Caco-2 (cell line): ENCODE data around the gene TTC28. TPM values are rescaled to one million over a fixed set of nuclear protein-coding genes. Genes with fewer than 3 reads are reported as not detected.

Source experiments
- BruUV-seq: library from RNA; stranded (reverse); fragments of 400-500 nt; replicated peaks from 2 replicates; lab custom pipeline; 2021; lab: Mats Ljungman, UMichigan
- CTCF ChIA-PET: fragments of 300-600 bp; sonication (Branson Sonifier 250); formaldehyde crosslinking; loops from one replicate; lab custom pipeline; 2022; ENCODE audit warnings: antibody characterized with exemption; lab: Charles Lee
- POLR2A ChIA-PET: fragments of 300-600 bp; sonication (Branson Sonifier 250); formaldehyde crosslinking; loops from one replicate; lab custom pipeline; 2022; ENCODE audit warnings: antibody characterized with exemption; lab: Charles Lee
- DNase-seq, 2 experiments: peaks; one replicate each; pipeline versions ENCODE4 v3.0.0 to v3.0.0-alpha.2; 2020 to 2022
- H3K27me3 ChIP-seq: replicated peaks from 2 replicates; pipeline ENCODE4 v1.6.0; 2011; ENCODE audit warnings: low read length; ENCODE audit not compliant: control insufficient read depth, insufficient read depth
- H3K36me3 ChIP-seq: 2 replicates; pipeline ENCODE4 v1.5.1; 2011; ENCODE audit warnings: low read length; ENCODE audit not compliant: control insufficient read depth, insufficient read depth
- H3K4me1 ChIP-seq: fragments of 250-450 bp; sonication (Bioruptor Pico); 2 replicates; pipeline ENCODE4 v1.5.1; 2020; ENCODE audit warnings: mild to moderate bottlenecking
- H3K4me3 ChIP-seq: 2 replicates; pipeline ENCODE4 v1.5.1; 2011; ENCODE audit warnings: low read depth, mild to moderate bottlenecking, control low read depth, low read length
- H3K9me3 ChIP-seq: fragments of 250-450 bp; sonication (Bioruptor Pico); 2 replicates; pipeline ENCODE4 v1.5.1; 2020; ENCODE audit warnings: mild to moderate bottlenecking, moderate library complexity
- H3K27ac Mint-ChIP-seq: one replicate; pipeline ENCODE4 v1.8.0; 2022; ENCODE audit warnings: mixed read lengths; ENCODE audit not compliant: unreplicated experiment
- H3K27me3 Mint-ChIP-seq: one replicate; pipeline ENCODE4 v1.8.0; 2022; ENCODE audit warnings: mixed read lengths; ENCODE audit not compliant: insufficient read depth, unreplicated experiment
- H3K36me3 Mint-ChIP-seq: one replicate; pipeline ENCODE4 v1.8.0; 2022; ENCODE audit warnings: mild to moderate bottlenecking, mixed read lengths; ENCODE audit not compliant: insufficient read depth, unreplicated experiment
- H3K4me1 Mint-ChIP-seq: one replicate; pipeline ENCODE4 v1.8.0; 2022; ENCODE audit warnings: low read depth, mixed read lengths; ENCODE audit not compliant: unreplicated experiment
- H3K4me3 Mint-ChIP-seq: one replicate; pipeline ENCODE4 v1.8.0; 2022; ENCODE audit warnings: mild to moderate bottlenecking, moderate library complexity, mixed read lengths; ENCODE audit not compliant: unreplicated experiment
- H3K9me3 Mint-ChIP-seq: one replicate; pipeline ENCODE4 v1.8.0; 2022; ENCODE audit warnings: mixed read lengths; ENCODE audit not compliant: unreplicated experiment
- intact Hi-C: fragments of 100-400 bp; cut with micrococcal nuclease; formaldehyde crosslinking; loops from one replicate; pipeline ENCODE4 v1.10.0; 2022; ENCODE audit not compliant: unreplicated experiment
- total RNA-seq: library from RNA; stranded (reverse); gene quantifications from 2 replicates; pipeline ENCODE4 v1.2.3, GENCODE V29; 2022
- TF ChIP-seq, protein P1 (sequence below), 2 experiments: fragments of 200-600 bp in 1 of 2; IDR thresholded peaks; 1 replicate in 1 of 2; 2 replicates in 1 of 2; pipeline versions ENCODE4 v1.5.1 to v1.8.0; 2011 to 2022; ENCODE audit warnings: antibody characterized with exemption in 1 of 2, control low read depth in 1 of 2, inconsistent platforms in 1 of 2, low read depth in 1 of 2, low read length in 1 of 2, mild to moderate bottlenecking in 1 of 2, moderate library complexity in 1 of 2; ENCODE audit not compliant: insufficient read depth in 1 of 2, severe bottlenecking in 1 of 2, unreplicated experiment in 1 of 2

The TTC28 gene
- total RNA-seq, 1 experiment from 2014 or later, result 12.0 TPM

DNA sequence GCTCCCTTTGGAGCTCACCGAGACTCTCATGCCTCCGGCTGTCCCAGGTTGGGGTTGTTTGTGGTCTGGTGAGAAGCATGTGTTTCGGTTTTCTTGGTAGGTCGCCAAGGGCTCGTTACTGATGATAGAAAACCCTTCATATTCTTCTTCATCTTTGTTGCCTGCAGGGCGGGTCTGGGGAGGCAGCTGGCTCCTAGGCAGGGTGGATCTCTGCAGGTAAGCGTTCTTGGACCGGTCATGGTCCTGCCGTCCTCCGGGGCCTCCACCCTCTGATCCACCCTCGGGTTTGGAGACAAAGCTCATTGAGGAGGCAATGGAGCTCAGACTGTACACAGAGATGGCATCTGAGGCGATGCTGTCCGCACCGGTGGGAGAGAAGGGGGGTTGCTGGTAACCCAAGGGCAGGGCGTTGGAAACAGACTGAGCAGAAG is 696.3 kb downstream of the TTC28 start:
- no TSS peak for BruUV-seq
- ChIA-PET POLR2A (no interaction called here), CTCF (no interaction called here)
- Mint-ChIP-seq H3K4me1 (no peaks in the 10 kb centered on the region), H3K9me3 (no peaks in the 10 kb centered on the region), H3K27ac (no peak overlapping the region), H3K36me3 (no peaks in the 10 kb centered on the region), H3K4me3 (no peak overlapping the region), H3K27me3 (no peaks in the 10 kb centered on the region)
- intact Hi-C loops, result no loop called here
- Histone ChIP-seq H3K4me1 (no peaks in the 10 kb centered on the region), H3K4me3 (no peak overlapping the region), H3K36me3 (no peaks in the 10 kb centered on the region), H3K9me3 (no peaks in the 10 kb centered on the region), H3K27me3 (no peaks in the 10 kb centered on the region)
- DNase-seq, result no peak
- TF ChIP-seq, protein P1, sequence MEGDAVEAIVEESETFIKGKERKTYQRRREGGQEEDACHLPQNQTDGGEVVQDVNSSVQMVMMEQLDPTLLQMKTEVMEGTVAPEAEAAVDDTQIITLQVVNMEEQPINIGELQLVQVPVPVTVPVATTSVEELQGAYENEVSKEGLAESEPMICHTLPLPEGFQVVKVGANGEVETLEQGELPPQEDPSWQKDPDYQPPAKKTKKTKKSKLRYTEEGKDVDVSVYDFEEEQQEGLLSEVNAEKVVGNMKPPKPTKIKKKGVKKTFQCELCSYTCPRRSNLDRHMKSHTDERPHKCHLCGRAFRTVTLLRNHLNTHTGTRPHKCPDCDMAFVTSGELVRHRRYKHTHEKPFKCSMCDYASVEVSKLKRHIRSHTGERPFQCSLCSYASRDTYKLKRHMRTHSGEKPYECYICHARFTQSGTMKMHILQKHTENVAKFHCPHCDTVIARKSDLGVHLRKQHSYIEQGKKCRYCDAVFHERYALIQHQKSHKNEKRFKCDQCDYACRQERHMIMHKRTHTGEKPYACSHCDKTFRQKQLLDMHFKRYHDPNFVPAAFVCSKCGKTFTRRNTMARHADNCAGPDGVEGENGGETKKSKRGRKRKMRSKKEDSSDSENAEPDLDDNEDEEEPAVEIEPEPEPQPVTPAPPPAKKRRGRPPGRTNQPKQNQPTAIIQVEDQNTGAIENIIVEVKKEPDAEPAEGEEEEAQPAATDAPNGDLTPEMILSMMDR (IDR thresholded peaks at IDR 0.05; ENCODE audit: insufficient read depth in 1 of 2, low read depth in 1 of 2, low read length in 1 of 2, severe bottlenecking in 1 of 2, unreplicated experiment in 1 of 2), result no peak

DNA sequence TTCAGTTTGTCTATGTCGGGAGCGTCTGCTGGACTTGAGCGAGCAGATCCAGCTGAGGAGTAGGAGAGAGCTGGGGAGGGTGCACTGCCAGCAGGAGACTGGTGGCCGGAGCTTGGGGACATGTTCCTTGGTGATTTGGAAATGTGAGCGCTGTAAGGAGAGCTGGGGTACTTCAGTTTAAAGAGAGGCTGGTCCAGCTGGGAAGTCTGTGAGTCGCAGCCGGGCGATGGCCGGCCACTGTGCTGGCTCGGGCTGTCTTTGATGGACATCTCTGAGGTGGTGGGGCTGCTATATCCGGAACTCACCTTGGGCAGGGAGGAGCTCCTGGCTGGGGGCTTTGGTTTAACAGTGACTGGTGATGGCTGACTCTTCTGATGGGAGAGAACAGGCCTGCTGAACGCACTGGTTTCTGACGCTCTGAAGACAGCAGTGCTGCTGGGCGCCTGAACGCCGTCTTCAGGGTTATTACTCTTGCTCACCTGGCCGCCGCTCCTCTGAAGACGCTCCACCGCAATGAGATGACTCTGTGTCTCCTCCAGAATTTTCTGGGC is 696.9 kb downstream of the TTC28 start:
- no peaks in the 10 kb centered on the region for H3K9me3 Mint-ChIP-seq
- Histone ChIP-seq H3K36me3 (no peaks in the 10 kb centered on the region), H3K4me3 (no peak overlapping the region), H3K9me3 (no peaks in the 10 kb centered on the region), H3K27me3 (no peaks in the 10 kb centered on the region), H3K4me1 (no peaks in the 10 kb centered on the region)
- intact Hi-C loops, result no loop called here
- H3K36me3 Mint-ChIP-seq, result no peaks in the 10 kb centered on the region
- ChIA-PET POLR2A (no interaction called here), CTCF (no interaction called here)
- TF ChIP-seq, protein P1 (IDR thresholded peaks at IDR 0.05; ENCODE audit: insufficient read depth in 1 of 2, low read depth in 1 of 2, low read length in 1 of 2, severe bottlenecking in 1 of 2, unreplicated experiment in 1 of 2), result no peak
- no peak overlapping the region for H3K4me3 Mint-ChIP-seq
- no peak for DNase-seq
- BruUV-seq, result no TSS peak
- no peaks in the 10 kb centered on the region for H3K4me1 Mint-ChIP-seq
- H3K27ac Mint-ChIP-seq, result no peak overlapping the region
- H3K27me3 Mint-ChIP-seq, result no peaks in the 10 kb centered on the region

DNA sequence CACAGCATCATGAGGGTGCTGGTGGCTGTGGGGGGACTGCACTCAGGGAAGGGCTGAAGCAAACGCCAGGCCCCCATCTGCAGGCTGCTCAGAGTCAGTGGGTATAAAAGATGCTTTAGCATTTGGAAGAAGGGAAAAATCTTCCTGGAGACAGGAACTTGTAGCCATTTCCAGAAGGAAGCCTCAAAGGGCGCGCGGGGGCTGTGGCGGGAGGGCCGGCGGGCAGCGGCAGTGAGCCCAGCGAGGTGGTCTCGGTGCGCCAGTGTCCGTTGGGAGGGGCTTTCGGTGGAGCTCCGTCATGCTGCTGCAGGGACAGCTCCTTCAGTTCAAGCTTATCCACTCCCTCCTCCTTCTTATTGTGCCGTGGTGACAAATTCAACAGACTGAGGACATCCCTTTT is 697.5 kb downstream of the TTC28 start:
- CTCF ChIA-PET, result no interaction called here
- TF ChIP-seq, protein P1 (IDR thresholded peaks at IDR 0.05; ENCODE audit: insufficient read depth in 1 of 2, low read depth in 1 of 2, low read length in 1 of 2, severe bottlenecking in 1 of 2, unreplicated experiment in 1 of 2), result no peak
- Mint-ChIP-seq H3K27ac (no peak overlapping the region), H3K36me3 (no peaks in the 10 kb centered on the region), H3K27me3 (no peaks in the 10 kb centered on the region), H3K4me3 (no peak overlapping the region), H3K4me1 (no peaks in the 10 kb centered on the region), H3K9me3 (no peaks in the 10 kb centered on the region)
- H3K4me3 ChIP-seq, result no peak overlapping the region
- H3K36me3 ChIP-seq, result no peaks in the 10 kb centered on the region
- DNase-seq, result no peak
- intact Hi-C loops, result no loop called here
- POLR2A ChIA-PET, result interaction anchor here (1.4 kb wide), 1 partner anchor 63 kb away, joined by 3 read pairs; the partner anchor contains the start of gene PITPNB
- no peaks in the 10 kb centered on the region for H3K27me3 ChIP-seq
- no TSS peak for BruUV-seq
- no peaks in the 10 kb centered on the region for H3K9me3 ChIP-seq
- no peaks in the 10 kb centered on the region for H3K4me1 ChIP-seq
